ENCODE results near the gene TPCN2.
A peak's percentile ranks its signal among the peaks of the same experiment; 100 is the strongest.

The TPCN2 gene

DNA sequence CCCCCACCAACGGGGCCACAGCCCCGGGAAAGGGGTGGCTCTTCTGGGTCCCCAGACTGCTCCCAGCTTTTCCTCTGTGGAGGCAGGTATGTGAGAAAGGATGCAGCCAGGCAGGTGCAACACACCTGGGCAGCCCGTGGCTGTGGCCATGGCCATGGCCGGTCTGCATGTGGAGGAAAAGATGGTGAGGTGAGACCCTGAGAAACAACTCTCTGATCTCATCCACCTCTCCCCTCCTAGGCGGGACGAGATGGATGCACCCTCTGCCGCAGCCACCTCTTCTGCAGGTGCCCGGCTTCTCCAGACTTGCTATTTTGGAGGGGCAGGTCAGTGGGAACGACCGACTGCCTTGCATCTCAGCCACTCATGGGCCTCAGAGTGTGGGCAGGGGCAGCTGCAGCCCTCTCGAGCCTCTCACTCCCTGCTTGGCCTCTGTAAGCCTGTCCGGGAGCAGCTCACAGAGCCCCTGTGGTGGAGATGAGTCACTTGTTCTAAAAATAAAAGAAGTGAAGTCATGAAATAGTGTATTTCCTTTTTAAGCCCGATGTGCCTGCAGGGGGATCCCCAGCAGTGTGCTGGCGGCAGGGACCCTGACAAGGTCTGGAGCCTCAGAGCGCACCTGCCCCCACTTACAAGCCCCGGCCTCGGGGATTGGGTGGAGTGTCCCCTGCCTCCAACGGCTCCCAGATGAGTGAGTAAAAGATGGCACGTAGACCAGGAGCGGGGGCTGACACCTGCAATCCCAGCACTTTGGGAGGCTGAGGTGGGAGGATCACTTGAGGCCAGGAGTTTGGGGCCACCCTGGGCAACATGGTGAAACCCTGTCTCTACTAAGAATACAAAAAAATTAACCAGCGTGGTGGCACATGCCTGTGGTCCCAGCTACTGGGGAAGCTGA is 117.7 kb downstream of the TPCN2 start:
- DNase-seq (ENCODE audit: low read depth) = peak; percentile 87

DNA sequence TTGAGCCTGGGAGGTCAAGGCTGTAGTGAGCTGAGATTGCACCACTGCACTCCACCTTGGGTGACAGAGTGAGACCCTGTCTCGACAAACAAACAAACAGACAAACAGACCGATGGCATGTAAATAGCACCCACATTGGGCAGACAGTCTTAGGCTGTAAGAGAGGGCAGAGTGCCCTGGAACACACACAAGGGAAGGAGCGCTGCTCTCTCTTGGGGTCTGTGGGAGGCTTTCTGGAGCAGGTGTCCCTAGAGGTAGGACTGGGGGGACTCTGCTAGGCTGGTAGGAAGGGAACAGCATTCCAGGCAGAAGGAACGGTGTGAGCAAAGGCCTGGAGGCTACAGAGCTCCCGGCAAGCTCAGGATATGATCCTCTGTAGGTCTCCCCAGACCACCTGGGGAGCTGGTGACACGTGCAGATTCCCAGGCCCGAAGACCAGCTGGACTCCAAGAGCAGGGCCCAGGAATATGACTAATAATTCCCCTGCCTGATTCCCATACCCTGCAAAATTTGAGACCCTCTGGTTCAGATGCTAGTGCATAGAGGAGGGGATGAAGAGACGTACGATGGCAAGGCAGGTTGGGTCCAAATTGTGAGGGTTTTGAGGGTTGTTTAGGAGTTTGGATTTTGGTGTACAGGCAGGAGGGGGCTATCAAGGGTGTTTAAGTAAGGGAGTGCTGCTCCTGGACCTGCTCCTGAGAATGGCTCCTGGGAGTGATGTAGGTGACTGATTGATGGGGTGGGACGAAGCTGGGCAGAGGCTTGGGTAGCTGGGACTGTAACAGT is 118.6 kb downstream of the TPCN2 start:
- DNase-seq (ENCODE audit: low read depth) = no peak

DNA sequence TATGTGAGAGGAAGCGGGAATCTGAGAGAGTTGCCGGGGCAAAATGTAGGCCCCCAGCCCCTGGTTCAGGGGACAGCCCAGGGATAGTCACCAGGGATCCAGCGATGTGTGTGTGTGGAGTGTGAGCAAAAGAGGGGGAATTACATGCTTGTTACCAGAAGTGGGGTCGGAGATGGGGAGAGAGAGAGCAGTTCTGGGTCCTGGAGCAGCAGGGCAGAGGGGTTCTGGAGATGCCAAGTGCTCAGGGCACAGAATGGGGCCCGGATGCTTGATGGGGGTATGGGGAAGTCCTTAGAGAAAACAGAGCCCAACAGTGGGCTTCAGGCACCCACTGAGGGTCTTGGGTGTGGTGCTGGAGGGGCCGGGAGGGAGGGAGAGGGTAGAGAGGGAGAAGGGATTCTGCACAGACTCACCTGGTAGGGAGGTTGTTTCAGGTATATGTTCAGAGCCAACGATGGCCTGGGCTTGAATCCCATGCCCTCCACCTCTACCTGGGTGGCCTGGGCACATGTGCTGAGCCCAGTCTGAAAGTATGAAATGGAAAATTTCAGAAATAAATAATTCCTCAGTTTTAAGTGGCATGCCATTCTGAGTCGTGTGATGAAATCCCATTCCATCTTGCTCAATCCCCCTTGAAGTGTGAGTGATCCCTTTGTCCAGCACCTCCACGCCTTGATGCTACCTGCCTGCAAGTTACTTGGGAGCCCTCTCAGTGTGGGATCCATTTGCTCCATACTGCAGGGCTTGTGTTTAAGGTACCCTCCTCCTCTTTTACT is 119.4 kb downstream of the TPCN2 start:
- DNase-seq (ENCODE audit: low read depth) = peak; percentile 50

DNA sequence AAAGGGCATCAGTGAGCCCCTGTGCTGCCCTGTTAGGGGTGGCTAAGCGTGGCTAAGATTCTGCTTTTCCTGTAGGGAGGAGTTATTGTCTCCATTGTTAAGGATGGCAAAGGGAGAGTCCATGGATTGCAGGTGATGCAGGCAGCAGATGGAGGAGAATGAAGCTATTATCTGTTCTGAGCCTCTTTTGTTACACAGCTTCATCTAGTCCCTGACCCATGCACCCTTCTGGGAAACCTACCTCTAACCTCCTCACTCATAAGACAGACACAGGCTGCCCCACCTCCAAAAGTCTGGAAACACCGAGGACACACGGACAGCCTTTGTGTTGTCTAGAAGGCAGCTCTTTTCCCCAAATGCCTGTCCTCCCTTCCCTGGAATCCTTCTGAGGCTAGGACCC is 120.7 kb downstream of the TPCN2 start:
- no peak for DNase-seq (ENCODE audit: low read depth)

DNA sequence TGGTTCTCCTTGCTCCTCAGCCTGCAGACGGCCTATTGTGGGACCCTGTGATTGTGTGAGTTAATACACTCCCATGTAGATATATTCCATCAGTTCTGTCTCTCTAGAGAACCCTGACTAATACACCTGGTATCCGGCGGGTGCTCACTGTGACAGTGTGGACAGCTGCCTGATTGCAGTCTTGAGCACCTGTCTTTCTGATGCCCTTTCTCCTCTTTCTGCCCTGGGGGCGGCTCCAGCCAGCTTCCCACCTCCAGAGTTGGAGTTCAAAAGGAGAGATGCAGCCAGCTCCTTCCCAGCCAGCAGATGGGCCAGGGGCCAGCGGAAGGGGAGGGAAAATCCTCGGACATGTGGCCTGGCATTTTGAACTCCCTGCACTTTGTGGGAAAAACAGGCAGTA is 122.0 kb downstream of the TPCN2 start:
- no peak for DNase-seq (ENCODE audit: low read depth)

DNA sequence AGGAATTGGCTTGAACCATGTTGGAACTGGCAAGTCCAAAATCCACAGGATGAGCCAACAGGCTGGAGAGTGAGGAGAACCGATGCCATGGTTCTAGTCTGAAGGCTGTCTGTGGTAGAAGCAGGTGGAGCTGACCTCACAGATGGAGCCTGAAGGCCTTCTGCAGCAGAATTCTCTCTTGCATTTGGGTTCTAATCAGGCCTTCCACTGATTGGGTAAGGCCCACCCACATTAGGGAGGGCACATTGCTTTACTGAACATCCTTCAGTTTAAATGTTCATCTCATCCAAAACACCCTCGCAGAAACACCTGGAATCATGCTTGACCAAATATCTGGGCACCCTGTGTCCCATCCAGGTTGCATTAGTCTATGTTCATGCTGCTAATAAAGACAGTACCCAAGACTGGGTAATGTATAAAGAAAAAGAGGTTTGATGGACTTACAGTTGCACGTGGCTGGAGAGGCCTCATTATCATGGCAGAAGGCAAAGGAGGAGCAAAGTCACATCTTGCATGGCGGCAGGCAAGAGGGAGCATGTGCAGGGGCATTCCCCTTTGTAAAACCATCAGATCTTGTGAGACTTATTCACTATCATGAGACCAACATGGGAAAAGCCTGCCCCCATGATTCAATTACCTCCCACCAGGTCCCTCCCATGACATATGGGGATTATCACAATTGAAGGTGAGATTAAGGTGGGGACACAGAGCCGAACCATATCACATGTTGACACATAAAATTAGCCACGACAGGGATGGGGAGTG is 122.9 kb downstream of the TPCN2 start:
- no peak for DNase-seq (ENCODE audit: low read depth)

DNA sequence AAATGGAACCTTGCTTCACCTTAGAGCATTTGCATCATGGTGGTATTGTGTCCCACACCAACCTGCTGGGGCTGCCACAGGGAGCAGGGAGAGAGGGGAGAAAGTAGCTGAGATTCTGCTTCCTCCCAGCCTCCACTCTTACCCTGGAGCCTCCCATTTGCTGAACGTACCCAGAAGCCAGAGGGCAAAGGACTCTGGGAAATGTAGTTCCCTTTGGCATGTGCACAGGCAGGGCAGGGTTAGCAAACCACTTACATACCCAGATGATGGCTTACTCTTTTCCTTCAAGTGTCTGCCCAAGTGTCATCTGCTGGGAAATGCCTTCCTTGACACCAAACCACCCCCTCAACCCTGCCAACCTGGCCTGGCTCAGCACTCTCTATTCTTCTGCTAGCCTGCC is 123.9 kb downstream of the TPCN2 start:
- peak; percentile 50 for DNase-seq (ENCODE audit: low read depth)

DNA sequence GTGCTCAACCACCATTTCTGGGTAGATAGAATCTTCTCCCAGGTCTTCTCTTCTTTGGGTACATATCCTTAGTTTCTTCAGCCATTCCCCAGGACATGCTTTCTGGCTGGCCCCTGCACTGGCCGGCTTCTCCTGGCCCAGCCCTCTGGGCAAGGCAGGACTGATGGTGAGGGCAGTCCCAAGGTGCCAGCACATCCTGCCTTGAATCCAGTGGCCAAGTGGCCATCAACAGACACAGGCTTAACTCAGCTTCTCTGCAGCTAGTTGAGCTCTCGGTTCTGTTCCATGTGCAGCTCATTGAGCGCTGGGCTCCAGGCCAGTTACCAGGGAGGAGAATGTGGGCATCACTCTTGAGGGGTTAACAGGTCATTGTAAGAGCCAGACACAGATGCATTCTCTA is 124.6 kb downstream of the TPCN2 start:
- no peak for DNase-seq (ENCODE audit: low read depth)

DNA sequence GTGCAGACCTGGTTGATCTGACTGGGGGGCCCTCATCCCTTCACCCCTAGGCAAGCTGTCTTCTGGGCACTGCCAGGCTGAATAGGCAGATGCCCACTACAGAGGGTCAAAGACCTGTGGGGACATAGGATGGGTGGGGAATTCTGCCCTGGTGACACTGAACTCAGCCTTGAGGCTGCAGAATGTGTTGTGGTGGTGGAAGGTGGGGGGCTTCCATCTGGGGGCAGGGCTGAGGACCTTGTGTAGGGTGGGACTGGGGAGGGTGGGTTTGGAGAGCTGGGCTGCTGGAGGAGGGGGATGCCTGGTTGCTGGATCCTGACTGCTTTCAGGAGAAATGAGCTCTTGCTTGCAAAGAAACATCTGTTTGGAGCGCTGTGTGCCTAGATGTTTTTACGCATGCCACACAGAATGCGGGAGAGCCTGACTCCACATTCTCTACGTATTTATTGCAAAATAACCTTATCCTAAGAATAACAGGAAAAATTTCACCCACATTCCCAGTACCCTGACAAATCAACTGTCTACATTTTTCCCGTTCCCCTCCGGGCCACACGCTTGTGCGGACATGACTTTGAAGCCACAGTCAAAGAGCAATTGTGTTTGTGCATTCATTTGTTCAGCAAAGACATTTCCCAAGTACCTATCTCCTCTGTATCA is 125.3 kb downstream of the TPCN2 start:
- peak; percentile 31 for DNase-seq (ENCODE audit: low read depth)

DNA sequence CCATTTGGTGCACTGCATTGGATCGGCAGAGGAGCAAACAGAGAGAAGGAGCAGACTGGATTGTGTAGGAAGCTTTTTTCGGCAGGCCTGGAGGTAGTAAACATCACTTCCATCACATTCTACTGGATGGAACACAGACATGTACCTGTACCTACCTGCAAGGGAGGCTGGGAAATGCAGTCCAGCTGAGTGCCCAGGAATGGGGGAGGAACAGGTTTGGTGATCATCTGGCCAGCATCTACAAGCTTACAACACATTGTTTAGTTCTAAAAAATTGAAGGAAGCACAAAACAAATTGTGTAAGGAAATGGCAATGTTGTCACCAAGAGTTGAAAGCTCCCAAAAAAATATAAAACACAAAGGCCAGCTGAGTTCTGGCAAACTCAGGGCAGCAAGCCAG is 126.1 kb downstream of the TPCN2 start:
- no peak for DNase-seq (ENCODE audit: low read depth)

DNA sequence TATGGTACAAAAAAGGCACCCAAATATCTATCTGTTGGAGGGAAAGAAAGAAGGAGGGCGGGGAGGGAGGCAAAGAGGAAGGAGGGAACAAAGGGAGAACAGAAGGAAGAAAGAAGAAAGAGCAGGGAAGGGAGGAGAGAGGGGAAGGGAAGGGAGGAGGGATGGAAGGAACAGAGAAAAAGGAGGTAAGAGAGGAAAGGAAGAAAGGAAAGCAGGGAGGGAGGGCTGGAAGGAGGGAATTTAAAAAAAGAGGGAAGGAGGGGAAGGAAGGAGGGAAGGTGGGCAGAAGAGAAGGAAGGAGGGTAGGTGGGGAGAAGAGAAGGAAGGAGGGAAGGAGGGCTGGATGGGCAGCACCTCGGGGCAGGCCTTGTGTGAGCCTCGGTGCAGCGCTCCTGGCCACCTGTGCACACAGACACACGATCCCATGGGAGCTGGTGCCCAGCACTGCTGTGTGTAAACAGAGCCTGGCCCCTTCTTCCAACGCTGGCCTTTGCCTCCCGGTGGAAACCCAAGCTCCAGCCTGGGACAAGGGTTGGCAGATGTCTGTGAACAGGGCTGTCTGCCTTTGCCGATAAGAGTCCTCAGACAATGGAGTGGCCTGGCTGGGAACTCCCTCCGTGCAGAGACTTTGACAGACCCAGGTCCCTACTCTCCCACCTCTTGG is 130.2 kb downstream of the TPCN2 start:
- DNase-seq (ENCODE audit: low read depth) = no peak

DNA sequence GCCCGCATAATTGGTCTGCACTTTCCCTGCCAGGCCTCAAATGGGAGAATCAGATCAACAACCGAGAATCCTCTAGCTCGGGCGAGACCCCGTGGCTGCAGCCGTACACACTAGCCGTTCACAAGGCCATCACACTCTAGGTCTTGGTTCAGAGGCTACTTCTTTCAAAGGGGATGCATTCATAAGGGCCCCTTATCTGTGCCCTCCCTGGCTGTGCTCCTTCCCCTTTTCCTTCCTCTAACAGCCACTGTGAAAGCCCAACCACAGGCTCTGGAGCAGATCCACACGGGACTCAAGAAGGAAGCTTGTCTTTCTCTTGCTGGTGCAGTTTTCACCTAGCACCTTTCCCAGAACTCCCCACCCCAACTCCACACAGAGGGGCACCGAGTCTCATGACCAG is 131.5 kb downstream of the TPCN2 start:
- no peak for DNase-seq (ENCODE audit: low read depth)

DNA sequence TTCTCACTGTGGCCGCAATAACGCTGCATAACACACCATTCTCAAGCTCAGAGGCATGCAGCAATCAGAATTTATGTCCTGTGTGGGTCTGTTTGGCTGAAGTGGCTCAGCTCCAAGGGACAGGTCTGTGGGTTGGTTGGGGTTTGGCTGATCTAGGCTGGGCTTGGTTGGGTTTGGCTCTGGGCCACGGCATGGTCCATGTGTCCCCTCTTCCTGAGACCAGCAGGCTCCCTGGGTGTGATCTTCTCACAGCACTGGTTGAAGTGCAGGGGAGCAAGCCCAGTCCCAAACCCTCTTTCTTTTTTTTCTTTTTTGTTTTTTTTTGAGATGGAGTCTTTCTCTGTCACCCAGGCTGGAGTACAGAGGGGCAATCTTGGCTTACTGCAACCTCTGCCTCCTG is 132.0 kb downstream of the TPCN2 start:
- no peak for DNase-seq (ENCODE audit: low read depth)

DNA sequence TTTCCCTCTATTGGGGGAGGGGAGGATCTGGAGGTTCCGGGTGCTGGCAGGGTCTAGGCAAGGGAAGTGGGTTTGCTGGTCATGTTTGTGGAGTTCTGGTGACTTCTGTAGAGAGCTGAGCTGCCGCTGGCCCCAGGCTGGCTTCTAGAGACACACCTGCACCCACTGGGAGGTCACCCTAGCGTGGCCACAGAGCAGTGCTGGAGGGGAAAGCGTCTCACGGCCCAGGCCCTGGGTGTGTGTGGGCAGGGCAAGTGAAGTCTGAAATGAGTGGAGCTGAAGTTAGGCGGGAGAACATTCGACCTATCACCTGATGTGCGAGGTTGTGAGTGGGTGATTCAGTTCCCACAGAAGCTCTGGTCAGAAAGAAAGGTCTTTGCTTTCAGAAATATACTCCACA is 134.9 kb downstream of the TPCN2 start:
- DNase-seq (ENCODE audit: low read depth) = no peak
